HepG2 (cell line): ENCODE data around the gene FAM219A. TPM values are rescaled to one million over a fixed set of nuclear protein-coding genes. Genes with fewer than 3 reads are reported as not detected.

ENCODE experiments used
- ATF5 ChIP-seq: sonication (generic); formaldehyde crosslinking; IDR thresholded peaks from 2 replicates; pipeline ENCODE4 v1.4.0; 2020; ENCODE audit warnings: mild to moderate bottlenecking, low read depth, missing genetic modification reagents
- E2F1 ChIP-seq: sonication (generic); formaldehyde crosslinking; IDR thresholded peaks from 2 replicates; pipeline ENCODE4 v1.5.0; 2020; ENCODE audit warnings: missing genetic modification reagents
- ETV5 ChIP-seq: IDR thresholded peaks from 2 replicates; pipeline ENCODE4 v1.6.1; 2018; ENCODE audit warnings: missing biosample characterization, missing genetic modification reagents, inconsistent platforms, borderline replicate concordance
- HNF1B ChIP-seq: sonication (generic); formaldehyde crosslinking; IDR thresholded peaks from 2 replicates; pipeline ENCODE4 v1.5.1; 2020; ENCODE audit warnings: mild to moderate bottlenecking, moderate library complexity, missing genetic modification reagents
- KMT2B ChIP-seq: IDR thresholded peaks from 2 replicates; pipeline ENCODE4 v1.6.1; 2016; ENCODE audit warnings: missing genetic modification reagents, missing compliant biosample characterization
- PAF1 ChIP-seq: IDR thresholded peaks from 2 replicates; pipeline ENCODE4 v1.6.1; 2016; ENCODE audit warnings: missing genetic modification reagents, missing compliant biosample characterization
- ZBTB40 ChIP-seq, 2 experiments: fragments of 450-650 bp in 1 of 2; sonication (generic) in 1 of 2; formaldehyde crosslinking in 1 of 2; IDR thresholded peaks; 2 replicates each; pipeline versions ENCODE4 v1.6.1 to v1.8.0; 2016 to 2022; ENCODE audit warnings: antibody characterized with exemption in 1 of 2, mild to moderate bottlenecking in 1 of 2, missing genetic modification reagents in 1 of 2
- ZFP37 ChIP-seq: sonication (generic); formaldehyde crosslinking; IDR thresholded peaks from 2 replicates; pipeline ENCODE4 v1.4.0; 2020; ENCODE audit warnings: missing genetic modification reagents, borderline replicate concordance
- ZFP62 ChIP-seq: sonication (generic); formaldehyde crosslinking; IDR thresholded peaks from 2 replicates; pipeline ENCODE4 v1.4.0; 2020; ENCODE audit warnings: missing genetic modification reagents
- ZFY ChIP-seq: sonication (generic); formaldehyde crosslinking; IDR thresholded peaks from 2 replicates; pipeline ENCODE4 v1.4.0; 2020; ENCODE audit warnings: missing genetic modification reagents
- ZNF282 ChIP-seq: fragments of 450-650 bp; IDR thresholded peaks from 2 replicates; pipeline ENCODE4 v1.6.1; 2018; ENCODE audit not compliant: partially characterized antibody
- ZSCAN22 ChIP-seq: sonication (generic); formaldehyde crosslinking; IDR thresholded peaks from 2 replicates; pipeline ENCODE4 v1.4.0; 2020; ENCODE audit warnings: mild to moderate bottlenecking, missing genetic modification reagents
- ZSCAN30 ChIP-seq: sonication (generic); formaldehyde crosslinking; IDR thresholded peaks from 2 replicates; pipeline ENCODE4 v1.5.0; 2020; ENCODE audit warnings: mild to moderate bottlenecking, missing genetic modification reagents
- polyA plus RNA-seq, 8 experiments: library from polyadenylated mRNA; depleted of rRNA in 3 of 8; stranded (reverse) in 7 of 8; unstranded in 1 of 8; fragments of >200 nt; fragmentation: Illumina TruSeq in 4 of 8; extraction: Trizol in 4 of 8; gene quantifications; 2 replicates each; pipeline versions ENCODE4 v1.2.1 to v1.2.3, GENCODE V29; 2011 to 2016; ENCODE audit warnings: low read depth in 4 of 8, missing spikeins in 1 of 8, mixed read lengths in 1 of 8; ENCODE audit not compliant: insufficient read depth in 1 of 8
- total RNA-seq, 5 experiments: library from RNA; depleted of rRNA; stranded (reverse); fragments of >200 nt; fragmentation: Illumina TruSeq; extraction: Trizol; gene quantifications; 2 replicates each; pipeline ENCODE4 v1.2.3, GENCODE V29; 2016; ENCODE audit warnings: low read depth in 1 of 5

FAM219A gene
- total and polyA plus RNA-seq, 2 of the 13 experiments (the other 11 are each of a cell fraction or from before 2014, with no cell fraction given) = 3.9 to 6.4 TPM

GRCh38 chr9:34376596-34377403, 81.6 kb downstream of the FAM219A start, which contains the start of gene MYORG (continued):
- TF ChIP-seq ZBTB40 (IDR thresholded peaks at IDR 0.05) = no peak
- no peak; the same call in 1 of the 2 replicates for TF ChIP-seq ZBTB40 (CRISPR knock-in tag; IDR thresholded peaks at IDR 0.05)
- TF ChIP-seq KMT2B (CRISPR knock-in tag) = 0 out of 2 replicates have a peak, but pooled peaks have one; percentile 51
- TF ChIP-seq PAF1 = no peak
- no peak for TF ChIP-seq ATF5 (CRISPR knock-in tag)
- no peak; the same call in 1 of the 2 replicates for TF ChIP-seq ZSCAN22
- TF ChIP-seq ZFY (CRISPR knock-in tag) = peak; percentile 61
- no peak for TF ChIP-seq ZFP37 (CRISPR knock-in tag)
- TF ChIP-seq ZSCAN30 (CRISPR knock-in tag) = no peak
- no peak for TF ChIP-seq ETV5 (CRISPR knock-in tag)
- no peak for TF ChIP-seq ZNF282
- peak; percentile 92 for TF ChIP-seq HNF1B (CRISPR knock-in tag)
- TF ChIP-seq ZFP62 (CRISPR knock-in tag) = no peak
- peak; percentile 80 for TF ChIP-seq E2F1 (CRISPR knock-in tag)
